NCI-H1930 (cell line): ENCODE results near the gene KRTAP10-8.
"Not testable (repeated sequence)": the region's sequence is repeated elsewhere in the genome, so short reads cannot be mapped to it uniquely, and the experiment has no call there.

ENCODE experiments used
- DNase-seq, 2 experiments: peaks; one replicate each; lab custom pipeline; 2025; lab: John Stamatoyannopoulos, UW

The KRTAP10-8 gene

DNA sequence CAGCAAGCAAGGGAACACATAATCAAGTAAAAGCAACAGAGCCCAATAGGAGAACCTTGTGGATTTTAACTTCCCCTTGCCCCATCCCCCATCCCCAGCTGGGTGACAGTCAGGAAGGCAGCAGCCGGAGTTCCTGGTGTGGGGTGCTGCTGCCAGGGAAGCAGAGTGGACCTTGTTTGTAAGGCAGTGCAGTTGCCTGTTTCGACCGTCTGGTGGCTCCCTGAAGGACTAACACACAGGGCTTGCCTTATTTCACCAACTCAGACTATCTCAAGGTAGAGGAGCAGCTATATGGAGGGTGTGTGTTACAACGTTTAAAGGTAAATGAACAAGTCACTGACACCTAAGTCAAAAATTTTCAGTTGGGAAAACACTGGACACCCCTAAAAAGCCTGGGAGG, 6.6 kb downstream of the KRTAP10-8 start:
- DNase-seq = no peak

DNA sequence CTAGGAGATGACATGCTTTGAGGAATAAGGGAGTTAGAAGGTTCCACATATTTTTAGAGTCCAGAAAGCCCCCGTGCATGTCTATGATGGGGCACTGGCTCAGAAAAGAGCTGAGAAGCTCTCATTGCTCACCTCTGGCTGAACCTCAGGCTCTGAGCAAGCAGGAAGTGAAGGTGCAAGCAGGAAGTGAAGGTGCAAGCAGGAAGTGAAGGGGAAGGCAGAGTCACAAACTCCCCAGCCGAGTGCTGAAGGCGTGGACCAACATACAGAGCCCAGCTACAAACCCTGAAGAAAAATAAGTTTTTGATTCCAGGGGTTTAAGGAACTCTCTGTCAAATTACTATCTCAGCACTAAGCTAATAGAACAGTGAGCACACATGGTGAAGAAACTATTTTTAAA, 7.0 kb downstream of the KRTAP10-8 start:
- DNase-seq = no peak

DNA sequence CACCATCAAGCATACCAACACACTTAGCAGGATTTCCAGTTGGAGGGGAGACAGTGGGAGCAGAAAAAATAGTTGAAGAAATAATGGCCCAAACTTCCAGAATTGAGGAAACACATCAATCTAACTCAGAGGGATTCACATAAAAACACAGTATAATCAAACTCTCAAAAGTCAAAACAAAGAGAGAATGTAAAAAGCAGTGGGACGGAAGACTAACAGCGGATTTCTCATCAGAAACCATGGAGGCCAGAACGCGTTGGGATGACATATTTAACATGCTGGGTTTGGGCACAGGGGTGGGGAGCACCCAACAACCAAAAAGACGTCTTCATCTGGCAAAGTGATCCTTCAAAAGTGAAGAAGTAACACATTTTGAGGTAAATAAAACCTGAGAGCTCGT, 8.0 kb downstream of the KRTAP10-8 start:
- no peak for DNase-seq

GRCh38 chr21:44623575-44623974, 11.7 kb downstream of the KRTAP10-8 start:
- no peak for DNase-seq

DNA sequence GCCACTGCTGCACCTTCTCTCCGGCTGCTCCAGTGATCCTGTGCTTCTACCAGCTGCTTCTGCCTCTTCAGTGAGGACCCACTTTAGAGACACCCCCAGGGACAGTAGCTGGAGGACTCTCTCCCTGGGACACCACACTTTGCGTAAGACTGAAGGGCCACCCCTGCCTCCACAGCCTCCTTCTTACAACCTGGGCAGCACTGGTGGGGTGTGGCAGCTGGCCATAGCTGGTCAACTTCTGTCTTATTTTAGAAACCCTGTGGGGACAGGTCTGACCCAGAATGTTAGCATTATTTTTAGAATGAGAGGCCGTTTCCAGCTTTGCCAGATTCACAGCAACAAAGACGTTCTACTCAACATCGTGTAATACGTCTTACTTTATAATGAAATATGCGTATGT, 13.9 kb downstream of the KRTAP10-8 start:
- DNase-seq = no peak

DNA sequence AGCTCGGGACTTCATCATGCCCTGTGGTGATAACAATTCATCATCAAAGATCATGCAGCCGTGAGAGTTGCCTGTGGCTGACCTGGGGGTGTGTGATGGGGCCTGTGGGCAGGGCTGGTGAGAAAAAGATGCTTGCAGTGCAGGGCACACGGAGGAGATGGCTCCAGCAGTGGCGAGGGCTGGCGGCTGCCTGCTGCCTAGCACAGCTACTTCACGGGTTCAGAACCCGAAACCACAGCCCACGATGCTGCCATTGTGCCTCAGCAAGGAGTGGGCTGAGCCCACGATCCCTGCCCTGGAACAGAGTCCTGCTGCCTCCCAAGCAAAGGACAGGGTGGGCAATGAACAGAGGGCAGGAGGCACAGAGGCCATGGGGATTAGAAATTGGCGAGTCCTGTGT, 14.4 kb downstream of the KRTAP10-8 start:
- DNase-seq = no peak

GRCh38 chr21:44626673-44627143, 14.8 kb downstream of the KRTAP10-8 start, which contains the start of gene KRTAP10-9:
Gene KRTAP10-9, plus strand, starts transcription at chr21:44627093. Its CDS starts 79 bp downstream, at chr21:44627172.
- no peak for DNase-seq

GRCh38 chr21:44627181-44627822, 15.4 kb downstream of the KRTAP10-8 start:
- not testable (repeated sequence) for DNase-seq

- DNase-seq = not testable (repeated sequence)
These were observed 16.0 kb downstream of the KRTAP10-8 start for GRCh38 chr21:44627831-44628233.

- DNase-seq = no peak
These were observed 17.0 kb downstream of the KRTAP10-8 start for GRCh38 chr21:44628707-44629391.

GRCh38 chr21:44630440-44630839, 18.6 kb downstream of the KRTAP10-8 start:
- no peak for DNase-seq

- no peak for DNase-seq
These were observed 20.2 kb downstream of the KRTAP10-8 start for GRCh38 chr21:44632067-44632466.

- no peak for DNase-seq
These were observed 24.5 kb downstream of the KRTAP10-8 start for GRCh38 chr21:44636209-44637017.

GRCh38 chr21:44637018-44637850, 25.4 kb downstream of the KRTAP10-8 start, which contains the start of gene KRTAP10-10:
Gene KRTAP10-10, plus strand, starts transcription at chr21:44637356. Its CDS starts 62 bp downstream, at chr21:44637418.
- no peak for DNase-seq

- not testable (repeated sequence) for DNase-seq
These were observed 26.0 kb downstream of the KRTAP10-8 start for GRCh38 chr21:44637851-44638348.

DNA sequence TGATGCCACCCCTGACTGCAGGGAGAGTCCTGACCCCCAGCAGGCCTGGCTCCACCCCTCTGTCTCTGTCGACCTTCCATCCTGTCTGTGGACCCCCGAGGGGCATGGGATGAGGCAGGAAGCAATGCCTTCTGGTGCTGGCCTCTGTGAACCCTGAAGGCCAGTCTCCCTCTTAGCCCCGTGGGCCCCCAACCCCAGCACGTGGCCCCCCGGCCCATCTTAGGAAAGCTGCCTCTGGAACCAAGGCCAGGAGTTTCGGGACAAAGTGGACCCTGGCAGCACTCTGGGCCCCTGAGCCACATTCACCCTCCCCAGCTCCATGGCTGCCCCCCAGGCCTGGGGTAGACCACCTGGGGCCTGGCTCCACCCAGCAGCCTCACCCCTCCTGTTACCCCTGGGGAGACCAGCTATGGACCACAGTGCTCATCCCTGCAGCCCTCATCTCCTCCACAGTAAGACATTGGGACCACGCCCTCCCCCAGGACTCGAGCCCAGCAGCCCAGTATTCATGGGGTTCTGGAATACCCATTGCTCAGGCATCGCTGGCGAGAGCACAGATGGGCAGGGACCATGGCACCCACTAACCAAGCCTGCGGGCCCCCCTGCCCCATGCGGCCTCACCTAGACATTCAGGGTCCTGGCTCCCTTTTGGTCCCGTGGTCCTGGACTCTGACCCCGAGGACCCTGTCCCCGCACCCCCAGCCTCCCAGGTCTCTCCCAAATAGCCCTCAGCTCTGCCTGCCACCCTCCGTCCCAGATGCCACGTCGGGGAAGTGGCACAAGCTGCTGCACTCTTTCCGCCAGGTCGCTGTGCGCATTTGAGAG, 26.8 kb downstream of the KRTAP10-8 start:
- DNase-seq = not testable (repeated sequence)

DNA sequence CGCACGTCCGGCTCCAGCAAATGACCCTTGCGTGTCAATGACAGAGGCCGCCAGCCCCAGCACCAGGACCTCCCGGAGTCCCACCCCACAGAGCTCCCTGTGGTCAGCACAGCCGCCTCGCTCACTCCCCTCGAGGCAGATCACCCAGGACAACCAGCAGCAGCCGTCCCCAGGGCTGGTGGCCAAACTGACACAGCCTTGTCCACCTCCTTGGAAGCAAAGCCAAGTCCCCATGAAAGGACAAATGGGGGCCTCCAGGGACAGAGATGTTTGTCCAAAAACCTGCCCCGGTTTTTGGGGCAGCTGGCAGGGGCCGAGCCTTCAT, 27.4 kb downstream of the KRTAP10-8 start:
- no peak for DNase-seq

DNA sequence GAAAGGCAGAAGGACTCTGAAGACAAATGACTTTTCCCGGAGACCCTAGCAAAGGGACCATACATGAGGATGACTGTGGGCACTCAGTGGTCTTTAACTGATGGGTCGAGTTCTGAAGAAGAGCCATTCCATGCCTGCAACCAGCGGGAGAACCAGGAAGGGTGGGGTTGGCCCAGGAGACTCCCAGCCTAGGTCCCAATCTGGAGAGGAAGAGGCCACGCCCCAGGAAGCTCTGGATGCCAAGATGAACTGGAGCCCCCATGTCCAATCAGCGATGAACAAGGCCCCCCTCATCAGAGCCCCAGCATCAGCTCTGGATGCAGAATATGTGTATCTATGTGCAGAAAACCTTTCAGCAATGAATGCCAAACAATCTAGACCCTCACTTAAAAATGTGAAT, 28.9 kb downstream of the KRTAP10-8 start:
- DNase-seq = no peak

DNA sequence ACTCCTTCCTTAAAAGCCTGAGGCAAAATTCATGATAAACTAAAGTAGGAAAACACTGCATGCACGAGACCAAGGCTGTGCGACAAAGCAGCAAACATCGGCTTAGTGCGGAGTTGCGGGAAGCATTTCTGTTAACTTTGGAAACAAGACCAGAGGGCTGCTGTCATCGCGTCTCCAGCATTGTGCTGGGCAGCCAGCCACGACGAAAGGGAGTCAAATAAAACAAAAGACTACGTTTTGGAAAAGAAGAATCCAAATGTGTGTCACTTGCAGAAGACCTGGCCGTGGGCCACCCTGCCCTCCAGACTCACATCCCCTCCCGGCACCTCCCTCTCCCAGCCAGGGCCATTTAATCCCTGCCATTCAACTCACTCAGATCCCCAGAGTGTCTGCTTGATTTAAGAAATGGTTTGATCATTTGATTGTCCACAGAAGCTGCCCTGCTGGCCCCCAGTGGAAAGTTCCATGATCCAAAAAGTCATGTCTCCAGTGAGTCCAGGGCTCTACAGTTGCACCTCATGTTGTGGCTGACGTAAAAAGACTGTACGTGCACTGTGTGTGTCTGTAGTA, 31.9 kb downstream of the KRTAP10-8 start:
- no peak for DNase-seq

GRCh38 chr21:44644878-44645277, 33.0 kb downstream of the KRTAP10-8 start:
- no peak for DNase-seq
